ENCODE measurements around the gene OSTF1.

The OSTF1 gene

GRCh38 chr9:75089373-75089766 lies 1.1 kb downstream of the OSTF1 start:
- H3K36me3 ChIP-seq (ENCODE audit: insufficient read depth), result no peaks in the 10 kb centered on the region
- H3K27me3 ChIP-seq (ENCODE audit: insufficient read depth, low read depth), result no peaks in the 10 kb centered on the region
- H2AFZ ChIP-seq (ENCODE audit: low read depth), result no peak overlapping the region
- no peaks in the 10 kb centered on the region for H4K20me1 ChIP-seq (ENCODE audit: insufficient read depth)
- H3K4me1 ChIP-seq (ENCODE audit: low read depth, poor library complexity, severe bottlenecking), result peaks cover 63% of the 10 kb centered on the region
- H3K9ac ChIP-seq, result peak overlapping the region; percentile 45; the same call in 1 of the 2 replicates
- no peak for TF ChIP-seq CTCF (conservative IDR thresholded peaks at IDR 0.05; ENCODE audit: low read depth, low read length)
- no peak overlapping the region for H3K4me3 ChIP-seq (IDR thresholded peaks at IDR 0.05; ENCODE audit: insufficient read depth, low read depth, low read length)
- H3K79me2 ChIP-seq (ENCODE audit: insufficient read depth, low read depth), result peaks cover 75% of the 10 kb centered on the region
- H3K4me2 ChIP-seq, result peak overlapping the region; percentile 69
- H3K27ac ChIP-seq, result no peak overlapping the region; the same call in 1 of the 2 replicates

- TF ChIP-seq CTCF (conservative IDR thresholded peaks at IDR 0.05; ENCODE audit: low read depth, low read length), result no peak
- Histone ChIP-seq H3K36me3 (ENCODE audit: insufficient read depth) (no peaks in the 10 kb centered on the region), H3K27ac (no peak overlapping the region), H4K20me1 (ENCODE audit: insufficient read depth) (no peaks in the 10 kb centered on the region), H3K4me3 (IDR thresholded peaks at IDR 0.05; ENCODE audit: insufficient read depth, low read depth, low read length) (no peak overlapping the region), H3K9ac (no peak overlapping the region), H3K27me3 (ENCODE audit: insufficient read depth, low read depth) (no peaks in the 10 kb centered on the region), H3K4me2 (no peak overlapping the region), H3K4me1 (ENCODE audit: low read depth, poor library complexity, severe bottlenecking) (peaks cover 53% of the 10 kb centered on the region), H3K79me2 (ENCODE audit: insufficient read depth, low read depth) (peaks cover 74% of the 10 kb centered on the region), H2AFZ (ENCODE audit: low read depth) (no peak overlapping the region)
Measured at GRCh38 chr9:75090579-75090978, 2.3 kb downstream of the OSTF1 start.

GRCh38 chr9:75092766-75093165 lies 4.5 kb downstream of the OSTF1 start:
- no peaks in the 10 kb centered on the region for H3K36me3 ChIP-seq (ENCODE audit: insufficient read depth)
- peaks cover 44% of the 10 kb centered on the region for H3K4me1 ChIP-seq (ENCODE audit: low read depth, poor library complexity, severe bottlenecking)
- no peaks in the 10 kb centered on the region for H3K27me3 ChIP-seq (ENCODE audit: insufficient read depth, low read depth)
- no peak overlapping the region for H3K4me3 ChIP-seq (IDR thresholded peaks at IDR 0.05; ENCODE audit: insufficient read depth, low read depth, low read length)
- peak overlapping the region; percentile 37; the same call in 1 of the 2 replicates for H3K4me2 ChIP-seq
- H4K20me1 ChIP-seq (ENCODE audit: insufficient read depth), result no peaks in the 10 kb centered on the region
- peaks cover 66% of the 10 kb centered on the region for H3K79me2 ChIP-seq (ENCODE audit: insufficient read depth, low read depth)
- no peak overlapping the region for H3K9ac ChIP-seq
- no peak overlapping the region for H2AFZ ChIP-seq (ENCODE audit: low read depth)
- TF ChIP-seq CTCF (conservative IDR thresholded peaks at IDR 0.05; ENCODE audit: low read depth, low read length), result no peak
- H3K27ac ChIP-seq, result no peak overlapping the region

- Histone ChIP-seq H3K27me3 (ENCODE audit: insufficient read depth, low read depth) (no peaks in the 10 kb centered on the region), H3K4me2 (no peak overlapping the region), H3K4me3 (IDR thresholded peaks at IDR 0.05; ENCODE audit: insufficient read depth, low read depth, low read length) (no peak overlapping the region), H3K4me1 (ENCODE audit: low read depth, poor library complexity, severe bottlenecking) (peaks cover 21% of the 10 kb centered on the region), H3K27ac (no peak overlapping the region), H2AFZ (ENCODE audit: low read depth) (no peak overlapping the region), H3K79me2 (ENCODE audit: insufficient read depth, low read depth) (peaks cover 43% of the 10 kb centered on the region), H3K36me3 (ENCODE audit: insufficient read depth) (no peaks in the 10 kb centered on the region), H4K20me1 (ENCODE audit: insufficient read depth) (no peaks in the 10 kb centered on the region), H3K9ac (no peak overlapping the region)
- no peak for TF ChIP-seq CTCF (conservative IDR thresholded peaks at IDR 0.05; ENCODE audit: low read depth, low read length)
Measured at GRCh38 chr9:75096796-75097195, 8.5 kb downstream of the OSTF1 start.

Data from KMS-11 (cell line).